C4-2B (cell line): ENCODE data around the gene CDK11A.

Source experiments
- CTCF ChIP-seq: fragments of 450-650 bp; conservative IDR thresholded peaks from 2 replicates; pipeline ENCODE4 v1.5.1; 2017; ENCODE audit warnings: mild to moderate bottlenecking
- ZFX ChIP-seq: fragments of 450-650 bp; IDR thresholded peaks from 2 replicates; pipeline ENCODE4 v1.6.1; 2017

DNA sequence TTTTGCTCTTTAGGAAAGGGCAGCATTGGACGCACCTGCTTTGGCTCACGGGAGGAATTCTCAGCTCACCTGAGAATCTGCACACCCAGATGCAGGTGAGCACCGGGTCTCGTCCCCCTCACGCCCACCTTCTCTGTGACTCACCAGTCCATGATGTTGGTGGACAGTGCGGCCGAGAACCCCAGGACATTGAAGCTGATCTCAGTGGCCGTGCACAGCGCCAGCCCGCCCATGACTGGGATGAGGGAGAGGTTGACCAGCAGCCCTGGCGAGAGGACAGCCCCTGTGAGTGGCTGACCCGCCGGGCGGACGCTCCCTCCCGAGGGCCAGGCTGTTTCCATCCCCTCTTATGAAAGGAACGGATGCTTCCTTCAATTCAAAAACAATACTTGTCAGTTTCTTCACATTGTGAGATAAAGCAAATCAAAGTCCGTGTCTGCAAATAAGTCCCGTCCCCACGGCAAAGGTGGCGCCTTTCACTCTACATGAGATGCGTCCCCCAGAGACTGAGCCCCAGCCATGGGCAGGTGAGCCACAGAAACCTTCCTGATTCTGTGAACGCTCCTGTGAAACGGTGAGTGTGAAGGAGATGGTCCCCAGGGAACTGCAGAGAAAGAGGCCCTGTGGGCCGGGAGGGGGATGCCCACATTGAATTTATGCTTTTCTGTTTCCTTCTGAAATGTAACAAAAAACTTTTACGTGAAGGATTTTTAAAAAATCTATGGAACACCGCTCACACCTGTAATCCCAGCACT lies 52.6 kb downstream of the CDK11A start:
- TF ChIP-seq CTCF, result no peak
- TF ChIP-seq ZFX, result no peak
